Neural cell (in vitro differentiated cells): ENCODE results near the gene OSBPL2. TPM values are rescaled to one million over a fixed set of nuclear protein-coding genes. Genes with fewer than 3 reads are reported as not detected.

Experiments
- H2AFZ ChIP-seq: fragments of 200-600, 300-800 bp; sonication (generic), shearing (Covaris generic); 2 replicates; pipeline ENCODE4 v1.6.0; 2014; ENCODE audit warnings: low read depth, mild to moderate bottlenecking, antibody characterized with exemption, low read length, moderate library complexity
- H3F3A ChIP-seq: fragments of 200-600 bp; shearing (Covaris generic); 2 replicates; pipeline ENCODE4 v1.6.1; 2016; ENCODE audit warnings: mild to moderate bottlenecking, moderate library complexity, mixed read lengths, antibody characterized with exemption, low read length; ENCODE audit not compliant: insufficient read depth, poor library complexity, severe bottlenecking
- H3K27ac ChIP-seq: fragments of 200-600, 300-800 bp; sonication (generic), shearing (Covaris generic); 2 replicates; pipeline ENCODE4 v1.5.1; 2014; ENCODE audit warnings: mild to moderate bottlenecking, low read length, moderate library complexity
- H3K27me3 ChIP-seq: fragments of 300-800, 200-600 bp; sonication (generic), shearing (Covaris generic); 2 replicates; pipeline ENCODE4 v1.6.0; 2014; ENCODE audit warnings: mild to moderate bottlenecking, low read depth, low read length, moderate library complexity; ENCODE audit not compliant: insufficient read depth
- H3K36me3 ChIP-seq: fragments of 300-800, 200-600 bp; sonication (generic), shearing (Covaris generic); 2 replicates; pipeline ENCODE4 v1.5.1; 2014; ENCODE audit warnings: mild to moderate bottlenecking, antibody characterized with exemption, low read length, moderate library complexity; ENCODE audit not compliant: insufficient read depth
- H3K4me2 ChIP-seq: fragments of 300-800, 200-600 bp; sonication (generic), shearing (Covaris generic); 2 replicates; pipeline ENCODE4 v1.6.0; 2014; ENCODE audit warnings: mild to moderate bottlenecking, low read length
- H3K4me3 ChIP-seq: fragments of 300-800, 200-600 bp; sonication (generic), shearing (Covaris generic); 2 replicates; pipeline ENCODE4 v1.5.1; 2014; ENCODE audit warnings: mild to moderate bottlenecking, low read length, moderate library complexity
- H3K79me2 ChIP-seq: fragments of 200-600 bp; shearing (Covaris generic); replicated peaks from 2 replicates; pipeline ENCODE4 v1.6.0; 2014; ENCODE audit warnings: mild to moderate bottlenecking, low read length, moderate library complexity; ENCODE audit not compliant: insufficient read depth
- H3K9ac ChIP-seq: fragments of 300-800, 200-600 bp; sonication (generic), shearing (Covaris generic); 2 replicates; pipeline ENCODE4 v1.6.1; 2016; ENCODE audit warnings: mild to moderate bottlenecking, low read length, mixed read lengths
- H3K9me2 ChIP-seq: fragments of 200-600 bp; shearing (Covaris generic); 2 replicates; pipeline ENCODE4 v1.6.1; 2016; ENCODE audit warnings: mild to moderate bottlenecking, low read length, mixed read lengths; ENCODE audit not compliant: insufficient read depth
- H3K9me3 ChIP-seq: fragments of 200-600, 300-800 bp; sonication (generic), shearing (Covaris generic); 2 replicates; pipeline ENCODE4 v1.6.1; 2016; ENCODE audit warnings: mild to moderate bottlenecking, mixed run types, low read length, moderate library complexity, mixed read lengths
- H4K20me1 ChIP-seq: fragments of 200-600 bp; shearing (Covaris generic); 2 replicates; pipeline ENCODE4 v1.6.1; 2016; ENCODE audit warnings: mild to moderate bottlenecking, mixed run types; ENCODE audit not compliant: insufficient read depth
- CTCF ChIP-seq: fragments of 450-650 bp; IDR thresholded peaks from 2 replicates; pipeline ENCODE4 v1.5.1; 2014; ENCODE audit warnings: antibody characterized with exemption, mild to moderate bottlenecking, moderate library complexity; ENCODE audit not compliant: poor library complexity, severe bottlenecking
- EP300 ChIP-seq: fragments of 450-650 bp; conservative IDR thresholded peaks from 2 replicates; pipeline ENCODE4 v1.6.1; 2014; ENCODE audit warnings: antibody characterized with exemption, mild to moderate bottlenecking, moderate library complexity; ENCODE audit not compliant: poor library complexity, severe bottlenecking
- EZH2 ChIP-seq: fragments of 200-600, 300-800 bp; shearing (Covaris generic), sonication (generic); IDR thresholded peaks from 2 replicates; pipeline ENCODE4 v1.6.1; 2014; ENCODE audit warnings: antibody characterized with exemption, low read length, borderline replicate concordance, mild to moderate bottlenecking; ENCODE audit not compliant: insufficient read depth, poor library complexity, severe bottlenecking
- MXI1 ChIP-seq: fragments of 450-650 bp; conservative IDR thresholded peaks from 2 replicates; pipeline ENCODE4 v1.6.1; 2014; ENCODE audit warnings: antibody characterized with exemption, mild to moderate bottlenecking; ENCODE audit not compliant: poor library complexity, severe bottlenecking
- POLR2AphosphoS5 ChIP-seq: IDR thresholded peaks from 2 replicates; pipeline ENCODE4 v1.6.1; 2012
- RAD21 ChIP-seq: fragments of 450-650 bp; conservative IDR thresholded peaks from 2 replicates; pipeline ENCODE4 v1.6.1; 2014; ENCODE audit warnings: antibody characterized with exemption, mild to moderate bottlenecking, moderate library complexity
- REST ChIP-seq: IDR thresholded peaks from 2 replicates; pipeline ENCODE4 v1.6.1; 2012; ENCODE audit warnings: borderline replicate concordance
- SMC3 ChIP-seq: fragments of 450-650 bp; conservative IDR thresholded peaks from 2 replicates; pipeline ENCODE4 v1.6.1; 2014; ENCODE audit warnings: antibody characterized with exemption, mild to moderate bottlenecking, moderate library complexity; ENCODE audit not compliant: poor library complexity
- TAF1 ChIP-seq: IDR thresholded peaks from 2 replicates; pipeline ENCODE4 v1.6.1; 2012; ENCODE audit warnings: low read depth
- polyA plus RNA-seq: library from polyadenylated mRNA; depleted of rRNA; stranded (reverse); fragments of >200 nt; gene quantifications from 2 replicates; pipeline ENCODE4 v1.2.3, GENCODE V29; 2014

The OSBPL2 gene
- polyA plus RNA-seq, 1 donor from 2014 or later, result 41.5 TPM

- Histone ChIP-seq H3K79me2 (peaks cover 3% of the 10 kb centered on the region), H4K20me1 (peaks cover 6% of the 10 kb centered on the region), H3K9me3 (no peaks in the 10 kb centered on the region), H3K4me3 (no peak overlapping the region), H3K27ac (no peak overlapping the region), H3K4me2 (no peak overlapping the region), H3K27me3 (no peaks in the 10 kb centered on the region), H3K9ac (no peak overlapping the region), H3K9me2 (no peaks in the 10 kb centered on the region), H3F3A (no peaks in the 10 kb centered on the region), H2AFZ (no peak overlapping the region), H3K36me3 (no peaks in the 10 kb centered on the region)
- TF ChIP-seq POLR2AphosphoS5 (no peak), SMC3 (no peak), REST (no peak), RAD21 (no peak), MXI1 (no peak), EZH2 (no peak), TAF1 (no peak), EP300 (no peak), CTCF (no peak)
Measured at GRCh38 chr20:62309198-62309944, 71.0 kb downstream of the OSBPL2 start.

GRCh38 chr20:62309947-62310756 lies 71.8 kb downstream of the OSBPL2 start:
- no peaks in the 10 kb centered on the region for H3F3A ChIP-seq
- no peak overlapping the region for H3K9ac ChIP-seq
- H2AFZ ChIP-seq, result no peak overlapping the region
- H3K4me3 ChIP-seq, result no peak overlapping the region
- no peak overlapping the region for H3K4me2 ChIP-seq
- TF ChIP-seq EZH2, result no peak
- TF ChIP-seq POLR2AphosphoS5, result no peak
- no peak for TF ChIP-seq REST
- TF ChIP-seq SMC3, result no peak
- no peak for TF ChIP-seq CTCF
- no peaks in the 10 kb centered on the region for H3K79me2 ChIP-seq
- H3K9me3 ChIP-seq, result no peaks in the 10 kb centered on the region
- H3K27me3 ChIP-seq, result no peaks in the 10 kb centered on the region
- H4K20me1 ChIP-seq, result peaks cover 4% of the 10 kb centered on the region
- H3K36me3 ChIP-seq, result no peaks in the 10 kb centered on the region
- H3K9me2 ChIP-seq, result no peaks in the 10 kb centered on the region
- H3K27ac ChIP-seq, result no peak overlapping the region
